NCI-H510A treated with DMSO at 0.1 percent for 48 hours (cell line): ENCODE data around the gene IGBP1.
"Not testable (repeated sequence)": the region's sequence is repeated elsewhere in the genome, so short reads cannot be mapped to it uniquely, and the experiment has no call there.

ENCODE experiments used
- DNase-seq: peaks from one replicate; lab custom pipeline; 2025; lab: John Stamatoyannopoulos, UW

IGBP1 gene

DNA sequence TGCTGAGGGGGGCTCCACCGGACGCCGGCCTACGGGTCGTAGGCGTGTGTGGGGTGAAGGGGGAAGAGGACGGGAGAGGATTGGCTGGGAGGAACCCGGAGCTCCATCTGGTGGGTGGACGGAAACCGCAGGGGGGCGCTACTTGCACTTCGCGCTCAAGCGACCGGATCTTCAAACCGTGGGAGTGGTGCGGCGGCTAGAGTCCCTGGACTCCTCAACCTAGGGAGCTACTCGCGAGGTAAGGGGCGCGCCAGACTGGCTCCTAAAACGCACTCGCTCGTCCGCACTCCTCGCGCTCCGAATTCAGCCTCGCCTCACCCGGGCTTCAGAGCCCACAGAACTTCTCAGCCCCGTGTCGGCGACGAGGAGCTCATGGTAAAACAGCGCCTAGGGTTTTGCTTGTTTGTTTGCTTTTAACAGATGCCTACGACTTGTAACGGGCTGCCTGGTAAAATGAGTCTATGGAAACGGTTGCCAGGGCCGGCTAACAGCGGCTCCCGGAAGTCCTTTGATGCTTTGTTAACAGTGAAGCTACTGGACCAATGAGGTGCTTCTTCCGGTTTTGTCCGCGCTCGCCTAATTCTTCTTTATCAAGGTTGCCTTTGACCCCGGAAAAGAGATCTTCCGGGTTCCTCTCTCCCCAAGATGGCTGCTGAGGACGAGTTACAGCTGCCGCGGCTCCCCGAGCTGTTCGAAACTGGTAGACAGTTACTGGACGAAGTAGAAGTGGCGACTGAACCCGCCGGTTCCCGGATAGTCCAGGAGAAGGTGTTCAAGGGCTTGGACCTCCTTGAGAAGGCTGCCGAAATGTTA lies at the start of gene IGBP1:
TSS of gene IGBP1 (plus strand) at position 145 of the 813 bp plus-strand sequence. CDS start at position 646, 501 bp downstream.
- peak; percentile 95 for DNase-seq

DNA sequence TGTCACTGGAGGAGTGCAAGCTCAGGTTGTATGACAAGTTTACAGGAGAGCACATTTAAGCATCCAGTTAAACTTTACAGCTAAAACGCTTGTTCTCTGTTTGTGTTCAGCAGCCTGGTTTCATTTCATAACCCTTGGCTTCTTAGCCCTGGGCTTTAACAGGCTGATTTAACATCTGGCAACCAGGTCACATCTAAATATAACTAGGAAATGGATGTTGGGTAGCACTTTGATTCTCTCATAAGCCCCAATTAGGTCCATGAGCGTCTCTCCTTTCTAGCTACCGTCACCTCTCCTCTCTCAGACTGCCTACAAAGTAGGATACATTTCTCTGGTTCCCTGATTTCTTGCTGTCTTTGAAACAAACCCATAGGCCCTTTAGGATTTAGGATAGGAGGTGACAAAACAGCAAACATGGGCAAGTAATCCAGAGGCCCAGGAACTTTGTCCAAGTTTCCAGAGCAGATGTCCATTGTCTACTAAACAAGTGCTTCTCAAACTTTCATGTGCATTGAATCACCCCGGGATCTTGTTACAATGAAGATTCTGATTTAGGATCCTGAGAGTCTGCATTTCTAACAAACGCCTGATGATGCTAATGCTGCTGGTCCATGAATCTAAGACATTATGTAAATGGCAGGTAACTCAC lies 48.5 kb upstream of the IGBP1 start:
- no peak for DNase-seq

DNA sequence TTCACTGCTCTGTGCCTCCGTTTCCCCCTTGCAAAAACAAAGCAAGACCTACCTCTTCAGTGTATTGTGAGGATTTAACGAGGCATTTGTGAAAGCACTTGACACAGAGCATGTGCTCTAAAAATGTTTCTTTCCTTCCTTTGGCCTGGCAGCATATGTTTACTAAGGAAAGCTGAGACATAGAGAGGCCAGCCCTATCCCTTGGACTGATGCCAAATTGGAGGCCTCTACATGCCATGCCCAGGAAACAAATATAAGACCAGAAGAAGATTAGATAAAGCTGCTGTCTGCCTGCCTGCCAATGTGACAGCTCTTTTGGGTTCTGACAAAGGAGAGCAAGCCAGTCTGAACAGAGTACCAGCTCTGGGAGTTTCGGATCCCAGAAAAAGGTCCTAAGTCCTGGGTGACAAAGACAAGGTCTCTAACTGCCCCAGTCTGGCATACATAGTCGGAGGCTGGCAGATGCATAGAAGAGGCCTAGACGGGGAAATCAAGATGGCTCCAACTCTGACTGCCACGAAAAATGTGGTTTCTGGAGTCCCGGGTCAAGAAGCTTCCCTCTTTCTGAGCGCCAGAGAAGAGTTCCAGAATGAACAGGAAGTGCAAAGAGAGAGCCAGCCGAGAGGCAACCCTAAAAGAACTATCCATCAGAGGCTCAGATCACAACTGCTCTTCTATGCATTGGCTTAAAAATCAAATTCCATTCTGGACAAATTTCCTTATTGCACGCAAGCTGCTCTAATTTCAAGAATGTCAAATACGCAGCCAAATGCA lies 45.2 kb upstream of the IGBP1 start:
- peak; percentile 58 for DNase-seq

DNA sequence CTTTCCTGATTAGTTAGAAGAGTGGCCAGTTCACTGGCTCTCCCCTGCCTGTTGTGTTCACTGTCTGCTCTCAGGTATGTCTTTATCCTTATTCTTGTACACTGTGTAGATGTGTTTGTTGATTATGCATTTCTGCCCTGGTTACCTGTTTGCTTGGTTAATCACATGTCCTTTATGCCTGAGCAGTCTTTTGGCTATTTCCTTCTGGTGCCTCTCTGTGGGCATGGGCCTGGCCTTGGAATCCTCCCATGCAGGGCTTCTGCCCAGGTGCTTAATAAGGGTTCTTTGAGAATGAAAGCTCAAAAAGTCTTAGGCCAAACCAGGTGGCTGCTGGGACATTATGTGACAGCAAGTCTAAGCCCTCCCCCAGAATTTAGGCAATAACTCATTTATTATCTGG lies 44.5 kb upstream of the IGBP1 start:
- DNase-seq: no peak

DNA sequence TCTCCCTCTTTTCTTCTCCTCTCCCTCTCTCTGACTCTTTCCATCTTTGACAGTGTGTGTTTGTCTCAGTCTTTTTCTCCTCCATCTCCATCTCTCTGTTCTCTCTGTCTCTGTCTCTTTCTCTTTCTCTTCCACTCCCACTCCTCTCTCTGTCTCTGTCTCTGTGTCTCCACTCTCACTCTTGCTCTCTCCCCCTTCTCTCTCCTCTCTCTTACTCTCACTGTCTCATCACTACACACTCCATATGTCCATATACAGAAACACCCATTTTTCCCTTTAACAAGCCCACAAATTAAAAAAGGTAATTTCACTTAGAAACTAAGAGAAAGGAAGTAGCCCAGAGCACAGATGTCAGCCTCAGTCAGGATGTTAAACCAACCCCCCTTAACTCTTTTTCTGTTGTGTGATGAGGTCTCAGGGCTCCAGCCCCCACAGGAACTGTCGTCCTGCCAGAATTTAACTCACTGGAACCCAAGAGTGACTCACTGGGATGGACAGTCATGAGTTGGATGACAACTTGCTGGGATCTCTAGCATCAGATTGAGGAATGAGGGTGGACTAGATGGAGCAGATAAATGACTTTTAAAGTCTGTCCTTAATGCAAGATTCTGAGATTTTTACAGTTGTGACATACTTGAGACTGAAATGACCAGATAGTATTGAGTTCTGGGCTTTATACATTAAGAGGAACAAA lies 43.5 kb upstream of the IGBP1 start:
- no peak for DNase-seq

DNA sequence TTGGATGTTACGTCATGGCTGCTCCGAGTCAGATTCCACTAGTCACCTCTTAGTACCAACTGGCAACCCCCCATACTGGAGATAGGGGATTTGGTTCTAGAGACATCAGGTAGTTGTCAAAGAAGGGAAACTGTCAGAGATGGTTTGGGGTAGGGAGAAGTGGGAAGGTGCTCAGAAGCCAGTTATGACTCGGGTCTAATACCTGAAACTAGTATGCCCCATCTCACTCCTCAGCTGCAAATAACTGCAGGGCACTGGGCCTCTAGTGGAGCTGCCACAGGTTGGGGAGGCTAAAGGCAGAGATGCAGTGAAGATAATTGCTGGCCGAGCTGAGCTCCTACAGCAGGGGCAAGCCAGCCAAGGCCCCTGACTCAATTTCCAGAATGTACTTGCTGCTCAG lies 41.0 kb upstream of the IGBP1 start:
- no peak for DNase-seq

DNA sequence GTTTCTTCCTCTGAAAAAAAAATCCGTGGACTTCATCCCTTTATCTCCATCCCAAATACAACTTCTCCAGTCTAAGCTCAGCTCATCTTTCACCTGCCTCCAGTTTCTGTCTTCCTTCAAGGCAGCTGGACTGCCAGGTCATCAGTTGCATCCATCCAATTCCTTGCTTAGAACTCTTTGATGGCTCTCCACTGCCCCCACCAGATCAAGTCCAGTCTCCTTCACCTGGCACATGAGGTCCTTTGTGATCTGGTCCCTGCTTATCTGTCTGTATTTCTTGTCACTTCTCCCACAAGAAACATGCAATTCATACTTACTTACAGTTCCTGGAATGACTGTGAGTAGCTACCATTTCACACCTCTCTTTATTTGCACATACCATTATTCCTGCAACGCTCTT lies 37.2 kb upstream of the IGBP1 start:
- DNase-seq: peak; percentile 28

DNA sequence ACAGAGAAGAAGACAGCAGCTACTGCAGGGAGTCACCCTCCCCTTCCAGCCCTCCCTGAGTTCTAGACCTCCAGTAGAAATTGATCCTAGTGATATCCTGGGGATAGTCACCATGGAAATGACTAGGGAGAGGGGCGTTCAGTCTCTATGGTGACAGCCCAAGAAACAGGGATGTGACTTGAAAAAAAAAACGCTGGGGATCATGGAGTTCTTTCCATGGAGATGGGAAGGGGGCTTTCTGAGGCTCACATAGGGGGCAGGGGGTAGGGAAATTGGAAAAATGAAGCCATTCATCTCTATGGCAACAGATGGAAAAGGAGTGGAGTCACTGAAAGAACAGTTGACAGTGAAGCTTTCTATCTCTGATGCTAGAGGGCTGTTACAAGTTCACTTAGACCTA lies 28.0 kb upstream of the IGBP1 start:
- no peak for DNase-seq

DNA sequence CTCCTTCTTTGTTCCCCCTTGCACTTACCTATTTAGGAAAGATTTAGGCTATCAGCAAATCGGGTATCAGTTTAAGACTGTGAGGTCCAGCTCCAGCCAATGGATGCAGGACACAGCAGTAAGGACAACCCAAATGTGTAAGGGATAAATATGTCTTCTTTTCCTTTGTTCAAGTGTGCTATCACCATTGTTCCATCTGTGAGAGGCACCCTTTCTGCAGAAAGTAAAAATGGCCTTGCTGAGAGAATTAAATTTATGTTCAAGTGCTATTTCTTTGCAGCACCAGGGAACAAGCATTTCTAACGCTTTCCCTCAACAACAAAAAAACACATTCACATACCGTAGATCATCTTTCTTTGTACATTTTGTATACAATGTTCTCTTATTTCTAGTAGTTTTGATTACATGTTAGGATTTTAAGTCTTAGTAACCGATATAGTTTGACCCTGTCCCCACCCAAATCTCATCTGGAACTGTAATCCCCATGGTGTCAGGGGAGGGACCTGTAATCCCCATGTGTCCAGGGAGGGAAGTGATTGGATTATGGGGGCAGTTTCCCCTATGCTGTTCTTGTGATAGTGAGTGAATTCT lies 21.7 kb upstream of the IGBP1 start:
- not testable (repeated sequence) for DNase-seq

DNA sequence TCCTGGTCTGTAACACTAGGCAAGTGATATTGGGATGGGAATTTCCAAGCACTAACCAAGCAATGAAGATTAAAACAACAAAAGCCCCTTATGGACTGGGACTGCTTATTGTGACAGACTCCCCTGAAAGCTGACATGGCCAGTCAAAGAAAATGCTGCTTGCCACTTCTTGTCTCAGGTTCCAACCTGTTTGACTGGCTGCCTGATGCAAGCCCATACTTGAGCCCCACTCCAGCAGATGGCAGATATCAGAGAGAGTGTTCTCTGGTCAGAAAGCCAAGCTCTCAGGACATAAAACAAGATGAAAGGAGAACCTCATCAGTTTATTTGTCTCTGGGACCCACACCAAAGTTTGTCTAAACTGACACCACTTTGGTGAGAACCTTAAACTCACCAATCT lies 15.5 kb upstream of the IGBP1 start:
- peak; percentile 66 for DNase-seq

DNA sequence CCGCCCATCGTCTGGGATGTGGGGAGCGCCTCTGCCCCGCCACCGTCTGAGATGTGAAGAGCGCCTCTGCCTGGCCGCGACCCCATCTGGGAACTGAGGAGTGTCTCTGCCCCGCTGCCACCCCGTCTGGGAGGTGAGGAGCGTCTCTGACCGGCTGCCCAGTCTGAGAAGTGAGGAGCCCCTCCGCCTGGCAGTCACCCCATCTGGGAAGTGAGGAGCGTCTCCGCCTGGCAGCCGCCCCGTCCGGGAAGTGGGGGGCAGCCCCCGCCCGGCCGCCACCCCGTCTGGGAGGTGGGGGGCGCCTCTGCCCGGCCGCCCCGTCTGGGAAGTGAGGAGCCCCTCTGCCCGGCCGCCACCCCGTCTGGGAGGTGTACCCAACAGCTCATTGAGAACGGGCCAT lies 10.2 kb upstream of the IGBP1 start:
- DNase-seq: not testable (repeated sequence)

DNA sequence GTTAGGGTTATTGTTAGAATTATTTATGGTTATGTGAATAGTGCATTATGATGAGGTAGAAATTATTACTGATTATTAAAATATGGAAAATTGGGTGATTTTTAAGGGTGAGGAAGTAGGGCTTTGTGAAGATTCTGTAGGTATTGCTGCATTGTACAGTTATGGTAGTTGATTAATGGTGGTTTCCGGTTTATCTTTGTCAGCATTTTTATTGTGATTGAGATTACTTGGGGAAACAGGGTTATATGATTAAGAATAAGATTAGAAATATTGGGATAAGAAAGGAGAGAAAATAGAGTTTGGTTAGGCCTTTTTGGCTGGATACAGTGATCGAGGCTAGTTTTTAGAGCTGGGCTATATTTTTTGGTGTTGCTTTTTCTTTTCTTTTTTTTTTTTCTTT lies 8.6 kb upstream of the IGBP1 start:
- DNase-seq: no peak

DNA sequence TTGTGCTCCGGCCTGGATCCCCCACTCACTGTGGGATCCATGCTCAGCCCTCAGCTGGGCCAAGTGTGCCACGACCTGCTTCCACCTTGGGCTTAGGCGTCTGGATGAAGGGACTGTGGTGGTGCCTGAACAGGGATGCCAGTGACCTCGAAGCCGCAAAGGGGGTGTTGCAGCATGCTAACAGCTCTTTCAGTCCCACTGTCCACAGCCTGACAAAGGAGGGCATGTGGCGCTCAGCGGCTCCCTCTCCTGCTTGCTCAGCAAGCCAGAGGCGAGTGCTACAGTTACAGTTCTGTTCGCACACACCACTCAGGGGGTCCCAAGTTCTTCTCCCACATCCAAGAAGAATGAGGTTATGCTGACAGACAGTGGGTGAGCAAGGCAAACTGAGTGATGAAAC lies 5.2 kb upstream of the IGBP1 start:
- no peak for DNase-seq

DNA sequence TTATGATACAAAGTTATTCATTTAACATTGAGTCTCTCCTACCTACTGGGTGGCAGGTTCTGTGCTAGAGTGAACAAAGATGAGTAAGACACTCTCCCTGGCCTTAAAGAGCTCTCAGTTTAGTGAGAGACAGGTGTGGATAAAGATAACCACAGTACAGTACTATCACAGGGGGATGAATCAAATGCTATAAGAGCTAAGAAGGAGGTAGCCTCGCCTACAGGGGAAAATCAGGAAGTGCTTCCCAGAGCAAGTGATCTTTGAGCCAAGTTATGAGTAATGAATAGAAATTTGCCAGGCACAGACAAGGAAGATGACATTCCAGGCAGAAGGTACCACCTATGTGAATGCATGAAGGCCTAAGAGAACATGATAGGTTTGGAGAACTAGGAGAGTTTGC lies 3.4 kb upstream of the IGBP1 start:
- no peak for DNase-seq

DNA sequence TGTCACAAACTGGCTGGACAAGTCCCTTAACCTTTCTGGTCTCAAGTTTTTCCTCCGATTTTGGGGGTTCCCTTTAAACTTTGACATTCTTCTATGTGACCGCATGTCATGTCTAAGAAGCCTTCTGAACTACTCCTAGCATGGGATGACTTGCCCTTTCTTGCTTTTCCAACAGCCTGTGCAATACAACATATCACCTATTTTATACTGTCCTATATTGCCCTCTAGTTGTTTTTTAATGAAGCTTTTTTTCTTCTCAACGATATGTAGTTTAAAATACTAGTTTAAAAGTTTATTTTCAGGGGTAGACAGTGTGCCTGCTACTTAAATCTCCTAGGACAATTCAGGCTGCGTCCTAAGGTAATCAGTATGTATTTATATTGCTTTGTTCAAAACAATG lies 1.0 kb upstream of the IGBP1 start:
- DNase-seq: peak; percentile 14

DNA sequence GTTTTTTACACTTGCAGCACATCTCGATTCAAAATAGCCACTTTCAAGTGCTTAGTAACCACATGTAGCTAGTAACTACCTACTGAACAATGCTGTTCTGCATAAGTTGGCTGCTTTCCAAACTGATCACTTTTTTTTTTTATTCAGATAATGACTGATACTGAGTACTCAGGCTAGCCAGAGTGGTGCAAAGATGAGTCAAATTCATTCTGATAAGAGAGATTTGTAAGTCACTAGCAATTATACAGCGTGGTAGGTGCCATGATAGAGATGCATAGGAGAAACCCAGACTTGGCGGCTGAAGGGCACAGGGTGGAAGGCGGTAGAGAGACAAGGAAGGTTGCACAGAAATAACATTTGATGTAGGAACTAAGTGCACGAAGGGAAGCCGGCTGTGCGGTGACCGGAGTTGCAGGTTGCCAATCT lies 357 bp upstream of the IGBP1 start:
- peak; percentile 59 for DNase-seq

DNA sequence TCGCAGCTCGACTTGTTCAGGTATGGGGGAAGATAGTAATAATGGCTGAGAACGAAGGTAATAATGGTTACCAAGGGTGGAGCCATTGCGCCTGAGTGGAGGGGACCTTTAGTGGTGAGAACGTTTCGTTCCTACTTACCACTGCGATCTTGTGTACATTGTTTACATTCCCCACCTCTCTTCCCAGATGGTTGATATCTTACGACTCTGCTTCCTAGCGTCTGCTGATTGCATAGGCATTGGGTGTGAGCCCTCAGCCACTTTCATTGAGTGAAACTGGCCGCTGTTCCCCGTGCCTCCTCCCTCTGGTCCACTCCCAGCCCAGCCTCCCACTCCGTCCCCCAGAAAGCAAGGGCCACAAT lies 850 bp downstream of the IGBP1 start:
- DNase-seq: peak; percentile 23

DNA sequence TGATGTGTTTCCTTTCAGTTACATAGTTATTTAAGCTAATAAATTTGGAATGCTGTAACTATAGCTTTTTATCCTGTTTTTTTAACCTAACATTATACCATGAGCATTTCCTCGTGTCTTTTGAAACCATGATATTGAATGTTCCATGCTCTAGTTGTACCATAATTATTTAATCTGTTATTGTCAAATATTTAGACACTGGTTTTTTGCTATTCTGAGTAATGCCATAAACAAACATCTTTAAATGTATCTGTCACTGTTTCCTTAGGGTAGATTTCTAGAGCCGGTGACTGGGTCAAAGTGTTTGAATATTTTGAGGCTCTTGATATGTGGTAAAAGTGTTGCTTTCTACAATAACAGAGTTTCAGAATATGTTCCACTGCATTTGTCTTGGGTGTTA lies 5.4 kb downstream of the IGBP1 start:
- DNase-seq: no peak

DNA sequence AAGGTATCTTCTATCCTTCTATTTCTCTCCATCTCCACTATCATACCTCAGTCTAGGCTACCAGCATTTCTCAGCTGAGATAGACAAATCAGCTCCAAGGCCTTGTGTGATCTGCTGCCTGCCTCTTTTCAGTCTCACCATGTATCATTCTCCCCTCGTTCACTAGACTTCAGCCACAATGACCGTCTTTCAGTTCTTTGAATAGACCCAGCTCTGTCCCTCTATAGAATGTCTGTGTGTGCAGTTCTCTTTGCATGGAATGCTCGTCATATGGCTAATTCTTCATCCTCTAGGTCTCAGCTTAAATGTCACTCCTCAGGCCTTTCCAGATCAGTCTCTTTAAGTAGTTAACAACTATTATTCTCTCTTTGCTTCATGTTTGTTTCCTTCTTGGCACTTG lies 6.5 kb downstream of the IGBP1 start:
- no peak for DNase-seq

DNA sequence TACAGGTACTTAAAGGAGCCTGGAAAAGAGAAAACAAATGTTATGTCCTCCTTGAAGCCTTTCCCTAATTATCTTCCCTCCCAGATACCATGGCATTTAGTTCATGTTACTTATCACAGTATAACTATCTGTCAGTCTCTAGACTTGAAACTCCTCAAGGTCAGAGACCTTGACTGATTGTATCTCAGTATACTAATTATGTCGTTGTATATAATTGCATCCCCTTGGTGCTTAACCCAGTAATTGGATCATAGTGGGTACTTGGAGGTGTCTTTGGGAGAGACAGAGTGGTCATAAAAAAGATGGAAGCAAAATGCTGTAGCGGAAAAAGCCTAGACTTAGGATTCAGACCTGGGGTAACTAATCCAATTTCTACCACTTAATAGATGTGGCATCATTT lies 8.1 kb downstream of the IGBP1 start:
- DNase-seq: no peak

DNA sequence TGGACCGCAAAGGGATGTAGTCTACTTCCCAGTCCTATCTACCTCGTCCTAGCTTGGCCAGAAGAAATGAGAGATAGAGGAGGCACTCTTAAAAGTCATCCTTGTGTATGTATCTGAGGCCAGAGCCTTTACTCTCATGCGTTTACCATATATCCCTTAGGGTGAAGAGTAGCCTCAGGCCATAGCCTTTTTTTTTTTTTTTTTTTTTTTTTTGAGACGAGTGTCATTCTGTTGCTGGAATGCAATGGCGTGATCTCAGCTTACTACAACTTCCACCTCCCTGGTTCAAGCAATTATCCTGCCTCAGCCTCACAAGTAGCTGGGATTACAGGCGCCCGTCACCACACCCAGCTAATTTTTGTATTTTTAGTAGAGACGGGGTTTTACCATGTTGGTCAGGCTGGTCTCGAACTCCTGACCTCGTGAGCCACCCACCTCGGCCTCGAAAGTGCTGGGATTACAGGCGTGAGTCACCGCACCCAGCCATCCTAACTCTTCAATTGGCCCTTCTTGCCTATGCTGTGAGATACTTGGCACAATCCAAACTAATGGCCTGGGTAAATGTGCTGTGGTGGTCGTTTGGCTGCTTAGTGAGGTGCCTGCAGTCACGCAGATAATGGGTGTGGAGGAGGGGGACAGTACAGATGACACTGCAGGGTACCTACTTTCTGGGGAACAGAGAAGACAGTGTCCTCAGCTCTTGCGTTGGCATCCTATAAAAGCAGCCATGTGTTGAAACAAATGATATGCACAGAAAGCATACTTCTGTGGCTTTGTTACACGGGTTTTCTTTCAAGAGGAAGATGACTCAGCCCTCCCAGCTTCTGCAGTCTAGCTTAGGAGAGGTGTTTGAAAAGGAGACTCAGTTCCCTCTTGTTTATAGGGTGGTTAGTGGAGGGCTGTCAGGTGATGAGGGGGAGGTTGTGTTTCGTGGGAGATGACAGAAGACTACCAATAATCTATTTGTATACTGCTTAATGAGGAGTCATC lies 33.6 kb downstream of the IGBP1 start:
- DNase-seq: no peak
